Dermis microvascular lymphatic vessel endothelial cell (primary cell): ENCODE results near the gene FAM228A. TPM values are rescaled to one million over a fixed set of nuclear protein-coding genes. Genes with fewer than 3 reads are reported as not detected.
"Not testable (repeated sequence)": the region's sequence is repeated elsewhere in the genome, so short reads cannot be mapped to it uniquely, and the experiment has no call there.

ENCODE experiments used
- DNase-seq, 2 donors: peaks; one replicate each; pipeline versions ENCODE4 v3.0.0 to v3.0.0-alpha.2; 2010; ENCODE audit warnings: low read depth in 2 of 2
- total RNA-seq: library from RNA; depleted of rRNA; stranded (reverse); fragments of >200 nt; gene quantifications from 2 replicates; pipeline ENCODE4 v1.2.1, GENCODE V29; 2014

FAM228A gene
- total RNA-seq, 1 donor from 2014 or later: 0.13 TPM

GRCh38 chr2:24191156-24191555, 16.3 kb downstream of the FAM228A start:
- no peak for DNase-seq

GRCh38 chr2:24191848-24192247, 17.0 kb downstream of the FAM228A start:
- no peak for DNase-seq

GRCh38 chr2:24197213-24197612, 22.4 kb downstream of the FAM228A start:
- not testable (repeated sequence) for DNase-seq

- no peak for DNase-seq
Observed at GRCh38 chr2:24199968-24200590, 25.2 kb downstream of the FAM228A start.

- DNase-seq: no peak
Observed at GRCh38 chr2:24200799-24201198, 25.9 kb downstream of the FAM228A start.

GRCh38 chr2:24203029-24203786, 28.4 kb downstream of the FAM228A start:
- DNase-seq: no peak

GRCh38 chr2:24203787-24204150, 28.9 kb downstream of the FAM228A start:
- DNase-seq: no peak

- no peak for DNase-seq
Observed at GRCh38 chr2:24204505-24204904, 29.7 kb downstream of the FAM228A start.

- no peak for DNase-seq
Observed at GRCh38 chr2:24205131-24205530, 30.3 kb downstream of the FAM228A start.

GRCh38 chr2:24206242-24206641, 31.4 kb downstream of the FAM228A start:
- DNase-seq: no peak

- DNase-seq: no peak
Observed at GRCh38 chr2:24206714-24207113, 31.9 kb downstream of the FAM228A start.

GRCh38 chr2:24207359-24207758, 32.5 kb downstream of the FAM228A start:
- DNase-seq: no peak

GRCh38 chr2:24208490-24208889, 33.6 kb downstream of the FAM228A start:
- DNase-seq: no peak

GRCh38 chr2:24209389-24210105, 34.7 kb downstream of the FAM228A start:
- no peak for DNase-seq

GRCh38 chr2:24210106-24210455, 35.2 kb downstream of the FAM228A start:
- DNase-seq: no peak

GRCh38 chr2:24210723-24211122, 35.9 kb downstream of the FAM228A start:
- no peak for DNase-seq

GRCh38 chr2:24211408-24211807, 36.6 kb downstream of the FAM228A start:
- DNase-seq: no peak

GRCh38 chr2:24214880-24215279, 40.0 kb downstream of the FAM228A start:
- DNase-seq: no peak

- no peak for DNase-seq
Observed at GRCh38 chr2:24220554-24221291, 45.9 kb downstream of the FAM228A start.

- DNase-seq: no peak
Observed at GRCh38 chr2:24221343-24222050, 46.6 kb downstream of the FAM228A start.

GRCh38 chr2:24222946-24223345, 48.1 kb downstream of the FAM228A start:
- DNase-seq: no peak
